ENCODE measurements around the gene KRT33B.
A peak's percentile ranks its signal among the peaks of the same experiment; 100 is the strongest.
"Not testable (repeated sequence)": the region's sequence is repeated elsewhere in the genome, so short reads cannot be mapped to it uniquely, and the experiment has no call there.

Gene KRT33B

DNA sequence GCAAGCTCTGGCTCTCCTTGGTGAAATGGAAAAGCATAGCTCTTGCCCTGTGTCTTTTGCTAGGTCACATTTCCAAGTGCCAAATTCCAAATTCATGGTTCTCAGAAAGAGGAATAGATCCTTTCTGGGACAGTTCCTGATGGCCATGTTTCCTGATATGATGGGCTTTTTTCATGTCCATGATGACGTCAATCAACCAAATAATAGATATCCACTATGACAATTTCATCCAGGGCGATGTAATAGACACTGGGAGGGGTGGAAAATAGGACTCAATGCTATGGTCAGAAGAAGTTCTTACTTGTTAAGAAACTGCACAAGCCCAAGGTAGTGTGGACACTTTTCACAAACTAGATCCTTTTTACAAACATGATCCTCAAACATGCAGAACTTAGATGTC, 18.4 kb downstream of the KRT33B start:
- POLR2A ChIA-PET, result no interaction called here
- no peak overlapping the region for H3K4me3 ChIP-seq (ENCODE audit: low read depth, low read length)
- TF ChIP-seq ZNF629 (tag by site-specific recombination; IDR thresholded peaks at IDR 0.05), result no peak
- TF ChIP-seq, protein P1, sequence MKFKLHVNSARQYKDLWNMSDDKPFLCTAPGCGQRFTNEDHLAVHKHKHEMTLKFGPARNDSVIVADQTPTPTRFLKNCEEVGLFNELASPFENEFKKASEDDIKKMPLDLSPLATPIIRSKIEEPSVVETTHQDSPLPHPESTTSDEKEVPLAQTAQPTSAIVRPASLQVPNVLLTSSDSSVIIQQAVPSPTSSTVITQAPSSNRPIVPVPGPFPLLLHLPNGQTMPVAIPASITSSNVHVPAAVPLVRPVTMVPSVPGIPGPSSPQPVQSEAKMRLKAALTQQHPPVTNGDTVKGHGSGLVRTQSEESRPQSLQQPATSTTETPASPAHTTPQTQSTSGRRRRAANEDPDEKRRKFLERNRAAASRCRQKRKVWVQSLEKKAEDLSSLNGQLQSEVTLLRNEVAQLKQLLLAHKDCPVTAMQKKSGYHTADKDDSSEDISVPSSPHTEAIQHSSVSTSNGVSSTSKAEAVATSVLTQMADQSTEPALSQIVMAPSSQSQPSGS (tag by site-specific recombination; IDR thresholded peaks at IDR 0.05; ENCODE audit: low read depth), result 0 out of 2 replicates have a peak, but pooled peaks have one; percentile 40
- TF ChIP-seq, protein P2, sequence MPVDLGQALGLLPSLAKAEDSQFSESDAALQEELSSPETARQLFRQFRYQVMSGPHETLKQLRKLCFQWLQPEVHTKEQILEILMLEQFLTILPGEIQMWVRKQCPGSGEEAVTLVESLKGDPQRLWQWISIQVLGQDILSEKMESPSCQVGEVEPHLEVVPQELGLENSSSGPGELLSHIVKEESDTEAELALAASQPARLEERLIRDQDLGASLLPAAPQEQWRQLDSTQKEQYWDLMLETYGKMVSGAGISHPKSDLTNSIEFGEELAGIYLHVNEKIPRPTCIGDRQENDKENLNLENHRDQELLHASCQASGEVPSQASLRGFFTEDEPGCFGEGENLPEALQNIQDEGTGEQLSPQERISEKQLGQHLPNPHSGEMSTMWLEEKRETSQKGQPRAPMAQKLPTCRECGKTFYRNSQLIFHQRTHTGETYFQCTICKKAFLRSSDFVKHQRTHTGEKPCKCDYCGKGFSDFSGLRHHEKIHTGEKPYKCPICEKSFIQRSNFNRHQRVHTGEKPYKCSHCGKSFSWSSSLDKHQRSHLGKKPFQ (tag by site-specific recombination; IDR thresholded peaks at IDR 0.05), result no peak
- no peaks in the 10 kb centered on the region for H3K4me1 ChIP-seq (ENCODE audit: control insufficient read depth, insufficient read depth, low read length)
- H3K9me3 ChIP-seq (ENCODE audit: control insufficient read depth, insufficient read depth, low read depth, low read length), result peaks cover 2% of the 10 kb centered on the region
- H3K27ac ChIP-seq (ENCODE audit: extremely low read depth, low read depth, low read length), result no peak overlapping the region
- CTCF ChIA-PET, result interaction anchor here (0.5 to 1.2 kb wide), 3 partner anchors 17 to 67 kb away, joined by 3 read pairs; no protein-coding TSS in a partner anchor
- no peaks in the 10 kb centered on the region for H3K36me3 ChIP-seq (ENCODE audit: control insufficient read depth in 2 of 2, insufficient read depth in 1 of 2, low read length in 2 of 2)

DNA sequence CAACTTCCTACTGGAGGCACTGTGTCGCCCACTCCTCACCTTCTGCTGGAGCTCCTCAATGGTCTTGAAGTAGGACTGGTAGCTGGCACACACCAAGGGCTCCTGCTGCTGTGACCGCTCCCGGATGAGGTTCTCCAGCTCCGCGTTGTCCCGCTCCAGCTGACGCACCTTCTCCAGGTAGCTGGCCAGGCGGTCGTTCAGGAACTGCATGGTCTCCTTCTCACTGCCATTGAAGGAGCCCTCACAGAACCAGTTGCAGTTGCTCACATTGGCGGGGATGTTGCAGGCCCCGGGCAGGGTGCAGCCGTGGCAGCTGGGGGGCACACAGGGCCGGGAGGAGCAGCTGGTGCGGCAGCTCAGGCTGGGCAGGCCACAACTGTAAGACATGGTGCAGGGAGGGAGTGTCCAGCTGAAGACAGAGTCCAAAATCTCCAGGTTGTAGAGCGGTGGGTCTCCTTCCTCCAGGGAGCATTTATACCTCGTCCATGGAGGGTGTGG, 19.2 kb downstream of the KRT33B start, which contains the start of gene KRT33A:
Gene KRT33A (minus strand): TSS at position 448 of the 498 bp plus-strand sequence. CDS start 61 bp downstream, at position 387.
- H3K9me3 ChIP-seq (ENCODE audit: control insufficient read depth, insufficient read depth, low read depth, low read length); H3K4me1 ChIP-seq (ENCODE audit: control insufficient read depth, insufficient read depth, low read length); H3K4me3 ChIP-seq (ENCODE audit: low read depth, low read length); H3K36me3 ChIP-seq (ENCODE audit: control insufficient read depth in 2 of 2, insufficient read depth in 1 of 2, low read length in 2 of 2); H3K27ac ChIP-seq (ENCODE audit: extremely low read depth, low read depth, low read length): not testable (repeated sequence)
- ChIA-PET POLR2A (interaction anchor here (0.7 kb wide), 1 partner anchor 20 kb away, joined by 6 read pairs; no protein-coding TSS in a partner anchor), CTCF (interaction anchor here (0.6 to 1.8 kb wide), 3 partner anchors 67 to 315 kb away, joined by 3 to 5 read pairs (median 3); no protein-coding TSS in a partner anchor)

DNA sequence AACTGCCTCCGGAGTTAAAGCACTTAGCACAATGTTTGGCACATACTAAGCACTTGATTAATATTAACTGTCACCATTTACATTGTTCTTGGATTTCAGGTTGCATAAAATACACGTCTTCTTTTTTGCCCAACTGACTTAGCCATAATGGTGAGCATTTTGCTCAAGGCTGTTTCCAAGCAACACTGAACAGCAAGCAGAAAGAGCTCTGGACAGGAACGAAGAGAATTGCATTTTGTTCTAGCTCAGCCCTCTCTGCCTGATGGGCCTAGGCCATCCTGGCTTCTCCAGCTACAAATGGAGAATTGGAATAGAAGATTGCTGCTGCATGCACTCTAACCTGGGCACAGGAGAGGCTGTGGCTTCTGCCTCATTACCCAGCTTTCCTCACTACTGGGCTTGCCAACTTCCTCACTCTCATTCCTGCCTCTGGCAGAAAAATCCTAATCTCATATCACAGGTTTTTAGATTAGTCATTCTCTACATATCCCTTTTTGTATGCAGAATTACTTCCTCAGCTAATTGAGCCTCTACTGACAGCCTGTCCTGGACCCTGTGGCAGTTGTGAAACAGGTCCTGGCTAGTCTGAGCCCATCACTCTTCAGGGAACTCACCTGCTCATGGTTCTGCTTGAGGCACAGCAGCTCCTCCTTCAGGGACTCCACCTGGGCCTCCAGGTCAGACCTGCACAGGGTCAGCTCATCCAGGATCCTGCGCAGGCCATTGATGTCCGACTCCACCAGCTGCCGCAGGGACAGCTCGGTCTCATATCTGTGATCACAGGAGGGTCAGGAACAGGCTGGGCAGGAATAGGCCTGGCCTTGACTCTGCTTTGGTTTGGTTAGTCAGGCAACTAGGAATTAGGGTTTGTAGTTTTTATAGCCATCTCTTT, 21.5 kb downstream of the KRT33B start:
- TF ChIP-seq ZNF48 (tag by site-specific recombination; IDR thresholded peaks at IDR 0.05) (no peak), HOXA7 (CRISPR knock-in tag; IDR thresholded peaks at IDR 0.05; ENCODE audit: borderline replicate concordance) (no peak), ZNF624 (tag by site-specific recombination; IDR thresholded peaks at IDR 0.05) (no peak), SP7 (tag by site-specific recombination; IDR thresholded peaks at IDR 0.05) (no peak), ZNF785 (tag by site-specific recombination; IDR thresholded peaks at IDR 0.05) (no peak), ZNF121 (tag by site-specific recombination; IDR thresholded peaks at IDR 0.05) (no peak), ZNF777 (tag by site-specific recombination; IDR thresholded peaks at IDR 0.05; ENCODE audit: borderline replicate concordance) (no peak), ZNF791 (tag by site-specific recombination; IDR thresholded peaks at IDR 0.05) (no peak), SCRT1 (tag by site-specific recombination; IDR thresholded peaks at IDR 0.05; ENCODE audit: borderline replicate concordance) (no peak), ZNF366 (tag by site-specific recombination; conservative IDR thresholded peaks at IDR 0.05) (no peak), FEZF1 (tag by site-specific recombination; IDR thresholded peaks at IDR 0.05) (no peak), ZNF629 (tag by site-specific recombination; IDR thresholded peaks at IDR 0.05) (no peak), ZFP69B (tag by site-specific recombination; IDR thresholded peaks at IDR 0.05) (no peak), YY2 (tag by site-specific recombination; IDR thresholded peaks at IDR 0.05) (no peak)
- TF ChIP-seq, protein P3, sequence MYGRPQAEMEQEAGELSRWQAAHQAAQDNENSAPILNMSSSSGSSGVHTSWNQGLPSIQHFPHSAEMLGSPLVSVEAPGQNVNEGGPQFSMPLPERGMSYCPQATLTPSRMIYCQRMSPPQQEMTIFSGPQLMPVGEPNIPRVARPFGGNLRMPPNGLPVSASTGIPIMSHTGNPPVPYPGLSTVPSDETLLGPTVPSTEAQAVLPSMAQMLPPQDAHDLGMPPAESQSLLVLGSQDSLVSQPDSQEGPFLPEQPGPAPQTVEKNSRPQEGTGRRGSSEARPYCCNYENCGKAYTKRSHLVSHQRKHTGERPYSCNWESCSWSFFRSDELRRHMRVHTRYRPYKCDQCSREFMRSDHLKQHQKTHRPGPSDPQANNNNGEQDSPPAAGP (tag by site-specific recombination; IDR thresholded peaks at IDR 0.05), result no peak
- Histone ChIP-seq H3K4me3 (ENCODE audit: low read depth, low read length) (no peak overlapping the region), H3K4me1 (ENCODE audit: control insufficient read depth, insufficient read depth, low read length) (no peaks in the 10 kb centered on the region), H3K27ac (ENCODE audit: extremely low read depth, low read depth, low read length) (no peak overlapping the region), H3K36me3 (ENCODE audit: control insufficient read depth in 2 of 2, insufficient read depth in 1 of 2, low read length in 2 of 2) (no peaks in the 10 kb centered on the region), H3K9me3 (ENCODE audit: control insufficient read depth, insufficient read depth, low read depth, low read length) (no peaks in the 10 kb centered on the region)
- CTCF ChIA-PET, result interaction anchor here (0.5 to 4.2 kb wide), 8 partner anchors 9 to 318 kb away, joined by 3 to 16 read pairs (median 4); no protein-coding TSS in a partner anchor
- POLR2A ChIA-PET, result no interaction called here

DNA sequence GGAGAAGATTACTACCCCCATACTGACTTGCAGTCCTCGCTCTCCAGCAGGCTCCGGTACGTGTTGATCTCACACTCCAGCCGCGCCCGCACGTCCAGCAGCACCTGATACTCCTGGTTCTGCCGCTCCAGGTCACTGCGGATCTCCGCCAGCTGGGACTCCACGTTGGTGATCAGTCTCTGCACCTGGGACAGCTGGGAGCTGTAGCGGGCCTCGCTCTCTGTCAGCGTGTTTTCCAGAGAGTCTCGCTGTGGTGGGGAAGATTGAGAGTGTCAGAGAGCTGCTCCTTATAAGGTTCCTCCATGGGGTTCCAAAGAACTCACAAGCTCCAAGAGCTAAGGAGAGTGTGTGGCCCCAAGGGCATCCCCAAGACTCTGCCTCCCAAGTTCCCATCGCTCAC, 23.2 kb downstream of the KRT33B start:
- POLR2A ChIA-PET; H3K4me1 ChIP-seq (ENCODE audit: control insufficient read depth, insufficient read depth, low read length); H3K4me3 ChIP-seq (ENCODE audit: low read depth, low read length); H3K36me3 ChIP-seq (ENCODE audit: control insufficient read depth in 2 of 2, insufficient read depth in 1 of 2, low read length in 2 of 2); H3K27ac ChIP-seq (ENCODE audit: extremely low read depth, low read depth, low read length); H3K9me3 ChIP-seq (ENCODE audit: control insufficient read depth, insufficient read depth, low read depth, low read length): not testable (repeated sequence)
- CTCF ChIA-PET, result interaction anchor here (0.6 to 4.2 kb wide), 3 partner anchors 9 to 202 kb away, joined by 3 to 16 read pairs (median 7); no protein-coding TSS in a partner anchor
